Fibroblast of villous mesenchyme (primary cell): ENCODE results near the gene MRGPRX1. TPM values are rescaled to one million over a fixed set of nuclear protein-coding genes. Genes with fewer than 3 reads are reported as not detected.

ENCODE experiments used
- DNase-seq: peaks from one replicate; pipeline ENCODE4 v3.0.0-alpha.2; 2010; ENCODE audit warnings: low read depth
- H3K4me3 ChIP-seq: 2 replicates; pipeline ENCODE4 v1.5.1; 2011; ENCODE audit warnings: low read depth, mild to moderate bottlenecking, low read length
- CTCF ChIP-seq: IDR thresholded peaks from 2 replicates; pipeline ENCODE4 v1.5.1; 2012; ENCODE audit warnings: low read depth, mild to moderate bottlenecking, low read length; ENCODE audit not compliant: insufficient read depth
- total RNA-seq: library from RNA; depleted of rRNA; stranded (reverse); fragments of >200 nt; gene quantifications from 2 replicates; pipeline ENCODE4 v1.2.3, GENCODE V29; 2012

MRGPRX1 gene
- total RNA-seq: not detected in 2 replicates

DNA sequence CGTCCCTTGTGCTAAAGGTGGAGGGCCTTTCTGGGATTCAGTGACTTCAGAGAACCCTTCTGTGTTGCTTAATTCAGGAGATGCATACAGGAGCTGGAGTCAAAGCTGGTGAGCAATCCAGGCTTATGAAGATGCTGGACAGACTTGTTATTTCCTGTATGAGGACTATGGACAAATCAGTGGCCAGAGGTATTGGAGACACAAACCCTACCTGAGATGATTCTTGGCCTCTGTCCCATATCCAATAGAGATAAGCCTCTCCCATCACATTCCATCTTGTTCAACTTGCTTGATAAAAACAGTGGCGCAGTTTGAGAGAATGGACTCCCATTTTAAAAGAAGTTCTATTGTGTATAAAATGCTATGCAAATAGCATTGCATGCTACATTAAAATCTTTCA lies at the start of gene MRGPRX1:
TSS of gene MRGPRX1 (minus strand) at position 101 of the 400 bp plus-strand sequence. CDS start 4,630 bp downstream, outside the sequence.
- DNase-seq: no peak
- no peak within 1 kb of the TSS for H3K4me3 ChIP-seq
- no peak for TF ChIP-seq CTCF

DNA sequence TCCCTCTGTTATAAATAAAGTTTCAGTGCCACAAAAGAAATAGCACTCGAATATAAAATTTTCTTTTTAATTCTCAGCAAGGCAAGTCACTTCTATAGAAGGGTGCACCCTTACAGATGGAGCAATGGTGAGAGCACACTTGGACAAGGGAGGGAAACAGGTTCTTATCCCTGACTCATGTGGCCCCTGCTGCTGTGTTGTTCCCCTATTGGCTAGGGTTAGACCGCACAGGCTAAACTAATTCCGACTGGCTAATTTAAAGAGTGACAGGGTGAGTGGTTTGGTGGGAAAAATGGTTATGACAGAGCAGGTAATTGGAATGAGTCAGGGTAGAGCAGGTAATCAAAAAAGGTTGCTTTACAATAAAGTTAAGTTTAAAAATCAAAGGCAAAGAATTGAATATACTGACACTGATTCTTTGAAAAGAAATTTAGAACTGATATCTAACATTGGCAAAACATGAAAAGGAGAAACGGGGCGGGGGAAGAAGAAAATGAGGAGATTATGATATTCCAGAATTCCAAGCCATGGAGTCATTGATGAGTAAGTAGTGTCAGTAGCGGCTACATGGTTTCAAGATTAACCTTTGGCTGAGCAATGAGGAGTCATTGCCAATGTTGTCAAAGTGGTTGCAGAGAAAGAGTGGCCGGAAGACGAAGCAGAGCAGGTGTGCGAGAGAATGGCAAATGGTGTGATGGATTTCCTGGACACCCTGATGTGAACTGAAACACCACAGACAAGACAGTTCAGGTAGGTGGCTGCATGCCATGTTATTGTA lies 48.4 kb upstream of the MRGPRX1 start:
- no peak for TF ChIP-seq CTCF
- DNase-seq: no peak
- H3K4me3 ChIP-seq: no peak overlapping the region

- no peak for TF ChIP-seq CTCF
- H3K4me3 ChIP-seq: no peak overlapping the region
- no peak for DNase-seq
Measured at GRCh38 chr11:18986744-18987143, 47.5 kb upstream of the MRGPRX1 start.

DNA sequence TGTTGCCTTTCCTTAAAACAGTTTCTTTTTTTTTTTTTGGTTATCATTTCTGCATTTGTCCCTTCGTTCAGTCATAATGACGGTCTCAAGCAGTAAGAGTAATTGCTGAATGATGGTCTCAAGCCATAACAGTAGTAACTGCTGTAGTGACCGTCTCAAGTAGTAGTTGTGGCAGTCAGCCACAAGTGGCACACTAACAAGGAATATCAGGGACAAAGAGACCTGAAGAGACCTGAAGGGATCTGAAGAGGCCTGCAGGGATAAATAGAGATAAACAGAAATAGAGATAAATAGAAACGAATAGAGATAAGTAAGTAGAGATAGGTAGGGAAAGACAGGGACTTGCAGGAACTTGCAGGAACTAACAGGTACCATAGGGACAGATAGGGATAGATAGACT lies 42.7 kb upstream of the MRGPRX1 start:
- H3K4me3 ChIP-seq: no peak overlapping the region
- DNase-seq: no peak
- no peak for TF ChIP-seq CTCF

DNA sequence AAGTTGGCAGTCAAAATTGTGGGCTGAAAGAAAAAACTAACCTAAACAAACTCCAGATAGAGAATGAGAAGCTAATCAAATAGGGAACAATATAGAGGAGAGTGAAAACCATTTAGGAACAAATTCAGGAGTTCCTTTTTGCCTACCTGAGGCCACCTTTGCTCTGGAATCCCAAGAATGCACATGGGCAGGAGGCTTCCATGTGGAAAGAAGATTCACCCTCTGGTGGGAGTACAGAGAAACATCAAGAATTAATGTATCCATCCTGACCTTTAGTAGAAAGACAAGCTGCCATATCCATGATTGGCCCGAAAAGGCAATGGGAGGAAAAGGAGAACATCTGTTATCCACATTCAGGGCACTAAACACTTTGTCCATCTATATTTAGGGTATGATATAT lies 35.0 kb upstream of the MRGPRX1 start:
- no peak for TF ChIP-seq CTCF
- DNase-seq: no peak
- no peak overlapping the region for H3K4me3 ChIP-seq

DNA sequence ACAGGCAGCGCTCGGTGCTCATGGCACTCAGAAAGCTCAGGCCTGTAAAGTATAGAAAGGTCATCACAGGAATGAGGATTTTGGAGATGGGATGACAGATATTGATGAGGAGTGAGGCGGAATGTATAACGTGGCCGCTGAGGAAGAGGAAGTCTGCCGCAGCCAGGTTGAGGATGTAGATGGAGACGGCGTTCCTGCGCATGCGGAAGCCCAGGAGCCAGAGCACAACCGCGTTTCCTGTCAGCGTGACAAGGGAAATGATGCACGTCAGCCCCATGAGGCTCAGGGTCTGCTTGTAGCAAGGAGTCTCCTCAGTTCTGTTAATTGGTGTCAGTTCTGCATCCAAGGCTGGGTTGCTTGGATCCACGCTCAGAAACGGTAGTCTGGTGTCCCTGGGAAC lies 33.1 kb upstream of the MRGPRX1 start:
- TF ChIP-seq CTCF: no peak
- DNase-seq: no peak
- no peak overlapping the region for H3K4me3 ChIP-seq

DNA sequence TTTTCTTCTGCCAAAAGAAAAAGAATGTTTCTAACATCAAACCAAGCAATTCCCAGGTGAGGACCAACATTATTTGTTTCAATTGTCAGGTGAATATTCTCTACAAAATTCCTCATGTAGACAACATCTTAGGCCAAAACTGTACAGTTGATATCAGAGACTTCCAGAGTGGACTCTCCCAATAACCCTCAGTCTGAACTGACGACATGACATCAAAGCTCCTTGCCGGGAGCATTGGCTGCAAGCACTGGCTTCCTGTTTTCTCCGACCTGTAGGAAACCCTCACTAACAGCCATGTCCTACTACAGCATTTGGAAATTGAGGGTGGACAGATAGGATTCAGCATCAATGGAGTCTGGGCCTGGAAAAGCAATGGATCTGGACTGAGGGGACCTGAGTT lies 30.5 kb upstream of the MRGPRX1 start:
- no peak for DNase-seq
- TF ChIP-seq CTCF: no peak
- H3K4me3 ChIP-seq: no peak overlapping the region
